Loucy (cell line): ENCODE measurements around the gene LRRTM3.

ENCODE experiments used
- CTCF ChIP-seq: fragments of 200-600 bp; sonication (generic); conservative IDR thresholded peaks from 2 replicates; pipeline ENCODE4 v1.5.1; 2014; ENCODE audit warnings: mild to moderate bottlenecking, antibody characterized with exemption, low read length
- EZH2phosphoT487 ChIP-seq: fragments of 200-600 bp; IDR thresholded peaks from 2 replicates; pipeline ENCODE4 v1.6.1; 2018; ENCODE audit warnings: antibody characterized with exemption, mild to moderate bottlenecking, moderate library complexity, borderline replicate concordance

- TF ChIP-seq EZH2phosphoT487 (no peak), CTCF (no peak)
Measured at GRCh38 chr10:67050415-67050814, 124.6 kb downstream of the LRRTM3 start.
